Measurements from ENCODE around the gene POU5F1. TPM values are rescaled to one million over a fixed set of nuclear protein-coding genes. Genes with fewer than 3 reads are reported as not detected.

Gene POU5F1
- total and polyA plus RNA-seq, 7 donors: 0.22 to 0.89 (median 0.31) TPM; not detected in 1

DNA sequence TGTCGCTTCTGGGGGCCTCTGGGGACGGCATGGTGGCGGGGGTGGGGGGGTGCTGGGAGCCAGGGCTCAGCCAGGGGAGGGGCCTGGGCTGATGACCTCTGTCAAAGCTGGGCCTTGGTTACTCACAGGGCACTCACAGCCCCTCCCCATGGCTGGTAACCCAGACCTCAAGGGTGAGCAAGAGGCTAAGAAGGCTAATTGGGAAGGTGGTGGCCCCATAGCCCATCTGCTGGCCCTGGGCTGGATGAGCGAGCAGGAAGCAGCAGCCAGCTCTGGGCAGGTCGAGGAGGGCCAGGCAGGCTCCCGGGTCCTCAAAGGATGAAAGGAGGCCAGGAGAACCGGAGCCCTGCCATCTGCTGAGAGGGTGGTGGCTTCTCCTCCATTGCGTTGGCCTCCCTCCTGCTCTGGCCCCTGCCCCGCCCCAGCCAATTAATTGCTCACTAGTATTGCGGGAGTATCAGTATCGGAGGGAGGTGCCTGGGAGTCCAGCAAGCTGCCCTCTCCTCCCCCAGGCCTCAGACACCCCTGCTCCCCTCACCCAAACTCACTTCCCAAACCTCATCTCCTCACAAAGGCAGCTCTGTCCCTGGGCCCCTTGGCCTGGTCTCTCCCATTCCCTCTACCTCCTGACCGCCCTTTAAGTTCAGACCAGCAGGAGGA is 49.2 kb downstream of the POU5F1 start:
- Histone ChIP-seq H3K4me3 (no peak overlapping the region), H3K27ac (no peak overlapping the region), H3K9me3 (no peaks in the 10 kb centered on the region), H3K27me3 (ENCODE audit: insufficient read depth in 3 of 3, low read length in 2 of 3) (peaks cover 0 to 7% (median 0%) of the 10 kb centered on the region in 3 donors), H3K36me3 (ENCODE audit: insufficient read depth in 1 of 2, low read depth in 1 of 2) (no peaks in the 10 kb centered on the region), H3K4me1 (peaks cover 18% of the 10 kb centered on the region)
- ATAC-seq: no peak
- TF ChIP-seq, protein P1, sequence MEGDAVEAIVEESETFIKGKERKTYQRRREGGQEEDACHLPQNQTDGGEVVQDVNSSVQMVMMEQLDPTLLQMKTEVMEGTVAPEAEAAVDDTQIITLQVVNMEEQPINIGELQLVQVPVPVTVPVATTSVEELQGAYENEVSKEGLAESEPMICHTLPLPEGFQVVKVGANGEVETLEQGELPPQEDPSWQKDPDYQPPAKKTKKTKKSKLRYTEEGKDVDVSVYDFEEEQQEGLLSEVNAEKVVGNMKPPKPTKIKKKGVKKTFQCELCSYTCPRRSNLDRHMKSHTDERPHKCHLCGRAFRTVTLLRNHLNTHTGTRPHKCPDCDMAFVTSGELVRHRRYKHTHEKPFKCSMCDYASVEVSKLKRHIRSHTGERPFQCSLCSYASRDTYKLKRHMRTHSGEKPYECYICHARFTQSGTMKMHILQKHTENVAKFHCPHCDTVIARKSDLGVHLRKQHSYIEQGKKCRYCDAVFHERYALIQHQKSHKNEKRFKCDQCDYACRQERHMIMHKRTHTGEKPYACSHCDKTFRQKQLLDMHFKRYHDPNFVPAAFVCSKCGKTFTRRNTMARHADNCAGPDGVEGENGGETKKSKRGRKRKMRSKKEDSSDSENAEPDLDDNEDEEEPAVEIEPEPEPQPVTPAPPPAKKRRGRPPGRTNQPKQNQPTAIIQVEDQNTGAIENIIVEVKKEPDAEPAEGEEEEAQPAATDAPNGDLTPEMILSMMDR (IDR thresholded peaks at IDR 0.05): no peak
- intact Hi-C loops (cut with DNase I): no loop called here
- no peak for DNase-seq
- whole genome bisulfite sequencing, 3 donors: 85 to 88% (median 88%) methylated on average over 12 of the region's 12 CpGs

DNA sequence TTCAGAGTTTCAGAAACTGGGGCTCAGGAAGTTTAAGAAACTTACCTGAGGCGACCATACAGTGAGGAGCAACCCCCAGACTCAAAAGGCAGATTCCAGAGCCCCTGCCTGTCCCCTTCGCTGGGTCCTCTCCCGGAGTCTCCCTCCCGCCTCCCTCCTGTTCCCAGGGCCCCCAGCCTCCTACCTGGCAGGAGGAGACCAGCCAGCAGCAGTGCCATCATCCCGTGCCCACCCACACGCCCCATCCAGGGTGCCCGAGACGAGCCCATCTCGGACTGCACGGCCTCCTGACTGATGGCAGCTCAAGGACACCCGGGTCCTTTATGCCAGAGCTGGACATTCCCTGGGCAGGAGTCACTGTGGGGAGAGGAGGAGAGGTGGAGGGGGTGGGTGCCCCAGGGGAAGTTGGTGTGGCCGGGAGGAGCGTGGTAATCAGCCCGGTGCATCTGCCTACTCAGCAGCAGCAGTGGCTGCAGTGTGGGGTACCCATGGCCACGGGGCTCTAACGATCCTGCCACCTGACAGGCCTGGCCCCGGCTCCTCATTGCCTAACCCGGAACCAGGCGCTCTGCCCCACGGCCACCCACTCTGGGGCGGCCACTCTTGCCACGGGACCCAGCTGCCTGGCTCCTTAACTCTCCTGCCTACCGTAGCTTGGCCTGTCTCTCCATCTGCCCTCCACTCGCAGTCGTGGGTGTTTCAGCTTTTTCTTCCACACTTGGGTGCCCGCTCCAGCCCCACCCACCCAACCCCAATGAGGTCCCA is 50.1 kb downstream of the POU5F1 start, which contains the start of gene CDSN:
CDSN (minus strand) TSS at position 296 of the 765 bp plus-strand sequence; CDS start at position 269, 27 bp downstream.
- ATAC-seq (no peak), DNase-seq (peak in 1 of 2 donors; percentile 54)
- intact Hi-C loops (cut with DNase I): no loop called here
- 73 to 79% (median 75%) methylated on average over 24 to 26 of the region's 26 CpGs for WGBS, 3 donors
- Histone ChIP-seq H3K4me3 (no peak within 1 kb of the TSS), H3K36me3 (ENCODE audit: insufficient read depth in 1 of 2, low read depth in 1 of 2) (no peaks in the 10 kb centered on the region), H3K9me3 (no peaks in the 10 kb centered on the region), H3K27ac (no peak within 1 kb of the TSS), H3K27me3 (ENCODE audit: insufficient read depth in 3 of 3, low read length in 2 of 3) (peaks cover 0 to 10% (median 0%) of the 10 kb centered on the region in 3 donors), H3K4me1 (peaks cover 16% of the 10 kb centered on the region)
- TF ChIP-seq, protein P1 (IDR thresholded peaks at IDR 0.05): no peak

DNA sequence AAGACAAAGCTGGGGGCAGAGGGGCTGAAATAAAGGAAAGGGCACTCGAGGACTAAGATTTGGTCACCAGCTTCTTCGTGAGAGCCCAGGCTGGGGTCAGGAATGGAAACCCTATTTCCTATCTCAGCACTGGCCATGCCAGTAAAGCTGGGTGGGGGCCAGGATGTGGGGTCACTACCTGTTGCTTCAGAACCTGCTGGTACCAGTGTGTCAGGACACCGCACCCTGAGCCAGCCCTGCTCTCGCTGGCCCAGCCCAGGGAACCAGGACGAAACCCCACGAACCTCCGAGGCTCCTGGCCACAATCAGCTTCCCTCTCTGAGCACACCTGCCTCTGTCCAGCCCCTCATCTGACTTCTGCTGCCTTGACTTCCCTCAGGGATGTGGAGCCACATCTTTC is 52.3 kb downstream of the POU5F1 start:
- TF ChIP-seq, protein P1 (IDR thresholded peaks at IDR 0.05): no peak
- no peaks in the 10 kb centered on the region for H3K9me3 ChIP-seq
- H3K36me3 ChIP-seq (ENCODE audit: insufficient read depth in 1 of 2, low read depth in 1 of 2): no peaks in the 10 kb centered on the region
- H3K27ac ChIP-seq: no peak overlapping the region
- H3K4me3 ChIP-seq: no peak overlapping the region
- H3K27me3 ChIP-seq (ENCODE audit: insufficient read depth in 3 of 3, low read length in 2 of 3): peaks cover 0 to 14% (median 0%) of the 10 kb centered on the region in 3 donors
- WGBS, 3 donors: 76 to 88% (median 87%) methylated on average over 7 of the region's 7 CpGs
- H3K4me1 ChIP-seq: peaks cover 11% of the 10 kb centered on the region
- DNase-seq (no peak), ATAC-seq (no peak)
- intact Hi-C loops (cut with DNase I): no loop called here

DNA sequence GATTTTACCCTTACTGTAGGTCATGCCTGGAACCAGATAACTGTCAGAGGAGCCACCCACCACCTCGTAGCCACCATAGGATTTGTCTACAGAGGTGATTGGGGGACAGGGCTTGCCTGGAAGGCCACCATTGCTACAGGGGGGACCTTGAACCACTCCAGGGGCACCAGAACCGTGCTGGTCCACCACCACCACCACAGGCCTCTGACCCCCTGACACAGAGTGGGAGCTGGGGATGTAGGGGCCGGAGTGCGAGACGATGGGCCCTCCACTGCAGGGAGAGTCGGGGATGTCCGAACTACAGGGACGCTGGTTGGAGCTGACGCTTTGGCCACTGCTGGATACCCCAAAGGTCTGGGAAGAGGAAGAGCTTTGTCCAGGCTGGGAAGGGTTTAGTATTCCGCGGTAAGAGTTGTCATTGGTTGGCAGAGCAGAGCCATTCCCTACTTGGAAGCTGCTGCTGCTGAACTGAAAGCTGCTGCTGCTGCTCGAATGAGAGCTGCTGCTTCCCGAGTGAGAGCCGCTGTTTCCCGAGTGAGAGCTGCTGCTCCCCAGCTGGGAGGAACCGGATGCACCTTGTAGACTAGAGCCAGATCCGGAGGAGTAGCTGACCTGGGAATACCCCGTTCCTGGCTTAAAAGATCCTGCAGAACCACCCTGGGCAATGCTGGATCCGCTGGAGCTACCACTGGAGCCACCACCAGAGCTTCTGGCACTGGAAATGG is 53.7 kb downstream of the POU5F1 start:
- intact Hi-C loops (cut with DNase I): no loop called here
- DNase-seq: peak in 1 of 2 donors; percentile 45
- Histone ChIP-seq H3K36me3 (ENCODE audit: insufficient read depth in 1 of 2, low read depth in 1 of 2) (no peaks in the 10 kb centered on the region), H3K9me3 (no peaks in the 10 kb centered on the region), H3K27ac (no peak overlapping the region), H3K4me1 (no peaks in the 10 kb centered on the region), H3K27me3 (ENCODE audit: insufficient read depth in 3 of 3, low read length in 2 of 3) (peaks cover 0 to 14% (median 0%) of the 10 kb centered on the region in 3 donors), H3K4me3 (no peak overlapping the region)
- peak in 1 of 4 donors; percentile 27 for ATAC-seq
- TF ChIP-seq, protein P1 (IDR thresholded peaks at IDR 0.05): no peak
- WGBS, 3 donors: 63 to 69% (median 63%) methylated on average over 19 of the region's 19 CpGs
